HepG2 (cell line): ENCODE measurements around the gene COG4. TPM values are rescaled to one million over a fixed set of nuclear protein-coding genes. Genes with fewer than 3 reads are reported as not detected.

Experiments
- CBX2 ChIP-seq, 2 experiments: fragments of 200-600 bp in 1 of 2; sonication (generic); formaldehyde crosslinking in 1 of 2; IDR thresholded peaks; 2 replicates each; pipeline versions ENCODE4 v1.7.0 to v1.8.1; 2018 to 2022; ENCODE audit warnings: low read depth in 2 of 2, low read length in 1 of 2, mild to moderate bottlenecking in 1 of 2, missing genetic modification reagents in 1 of 2
- GABPA ChIP-seq, 2 experiments: IDR thresholded peaks; 2 replicates each; pipeline ENCODE4 v1.6.1; 2011 to 2016; ENCODE audit warnings: low read depth in 2 of 2, low read length in 1 of 2, missing biosample characterization in 1 of 2, missing genetic modification characterization in 1 of 2
- MED8 ChIP-seq: sonication (generic); formaldehyde crosslinking; IDR thresholded peaks from 2 replicates; pipeline ENCODE4 v1.8.1; 2023; ENCODE audit warnings: mild to moderate bottlenecking, missing genetic modification reagents; ENCODE audit not compliant: insufficient replicate concordance
- MYPOP ChIP-seq: sonication (generic); formaldehyde crosslinking; IDR thresholded peaks from 2 replicates; pipeline ENCODE4 v1.8.1; 2023; ENCODE audit warnings: mild to moderate bottlenecking, moderate library complexity, missing genetic modification reagents
- NRL ChIP-seq: sonication (generic); formaldehyde crosslinking; IDR thresholded peaks from 2 replicates; pipeline ENCODE4 v1.5.0; 2020; ENCODE audit warnings: missing genetic modification reagents, mild to moderate bottlenecking, moderate library complexity, borderline replicate concordance
- RARA ChIP-seq: IDR thresholded peaks from 2 replicates; pipeline ENCODE4 v1.6.1; 2016; ENCODE audit warnings: missing genetic modification reagents, missing compliant biosample characterization
- REL ChIP-seq: sonication (generic); formaldehyde crosslinking; conservative IDR thresholded peaks from 2 replicates; pipeline ENCODE4 v1.8.0; 2022; ENCODE audit warnings: mild to moderate bottlenecking, missing genetic modification reagents, moderate library complexity
- RORA ChIP-seq: sonication (generic); formaldehyde crosslinking; IDR thresholded peaks from 2 replicates; pipeline ENCODE4 v1.5.0; 2020; ENCODE audit warnings: mild to moderate bottlenecking, missing genetic modification reagents, moderate library complexity
- ZNF232 ChIP-seq: sonication (generic); formaldehyde crosslinking; IDR thresholded peaks from 2 replicates; pipeline ENCODE4 v1.4.0; 2020; ENCODE audit warnings: missing genetic modification reagents, borderline replicate concordance
- ZNF234 ChIP-seq: sonication (generic); formaldehyde crosslinking; conservative IDR thresholded peaks from 2 replicates; pipeline ENCODE4 v1.5.1; 2020; ENCODE audit warnings: mild to moderate bottlenecking, missing genetic modification reagents
- ZNF720 ChIP-seq: sonication (generic); formaldehyde crosslinking; IDR thresholded peaks from 2 replicates; pipeline ENCODE4 v1.4.0; 2020; ENCODE audit warnings: missing genetic modification reagents
- polyA plus RNA-seq, 8 experiments: library from polyadenylated mRNA; depleted of rRNA in 3 of 8; stranded (reverse) in 7 of 8; unstranded in 1 of 8; fragments of >200 nt; fragmentation: Illumina TruSeq in 4 of 8; extraction: Trizol in 4 of 8; gene quantifications; 2 replicates each; pipeline versions ENCODE4 v1.2.1 to v1.2.3, GENCODE V29; 2011 to 2016; ENCODE audit warnings: low read depth in 4 of 8, missing spikeins in 1 of 8, mixed read lengths in 1 of 8; ENCODE audit not compliant: insufficient read depth in 1 of 8
- total RNA-seq, 5 experiments: library from RNA; depleted of rRNA; stranded (reverse); fragments of >200 nt; fragmentation: Illumina TruSeq; extraction: Trizol; gene quantifications; 2 replicates each; pipeline ENCODE4 v1.2.3, GENCODE V29; 2016; ENCODE audit warnings: low read depth in 1 of 5
- TF ChIP-seq, protein P1 (sequence below): sonication (generic); formaldehyde crosslinking; IDR thresholded peaks from 2 replicates; pipeline ENCODE4 v1.4.0; 2020; ENCODE audit warnings: mild to moderate bottlenecking, missing genetic modification reagents
- TF ChIP-seq, protein P2 (sequence below): sonication (generic); formaldehyde crosslinking; IDR thresholded peaks from 2 replicates; pipeline ENCODE4 v1.8.1; 2023; ENCODE audit warnings: mild to moderate bottlenecking, missing genetic modification reagents
- TF ChIP-seq, protein P3 (sequence below): sonication (generic); formaldehyde crosslinking; IDR thresholded peaks from 2 replicates; pipeline ENCODE4; 2020; ENCODE audit warnings: missing genetic modification reagents, mild to moderate bottlenecking, borderline replicate concordance
- TF ChIP-seq, protein P4 (sequence below): fragments of 450-650 bp; IDR thresholded peaks from 2 replicates; pipeline ENCODE4 v1.6.1; 2017
- TF ChIP-seq, protein P5 (sequence below): sonication (generic); formaldehyde crosslinking; IDR thresholded peaks from 2 replicates; pipeline ENCODE4 v1.8.0; 2022; ENCODE audit warnings: mild to moderate bottlenecking, missing genetic modification reagents, moderate library complexity

COG4 gene
- total and polyA plus RNA-seq, 2 of the 13 experiments (the other 11 are each of a cell fraction or from before 2014, with no cell fraction given), result 51.1 to 73.8 TPM

- TF ChIP-seq, protein P1, sequence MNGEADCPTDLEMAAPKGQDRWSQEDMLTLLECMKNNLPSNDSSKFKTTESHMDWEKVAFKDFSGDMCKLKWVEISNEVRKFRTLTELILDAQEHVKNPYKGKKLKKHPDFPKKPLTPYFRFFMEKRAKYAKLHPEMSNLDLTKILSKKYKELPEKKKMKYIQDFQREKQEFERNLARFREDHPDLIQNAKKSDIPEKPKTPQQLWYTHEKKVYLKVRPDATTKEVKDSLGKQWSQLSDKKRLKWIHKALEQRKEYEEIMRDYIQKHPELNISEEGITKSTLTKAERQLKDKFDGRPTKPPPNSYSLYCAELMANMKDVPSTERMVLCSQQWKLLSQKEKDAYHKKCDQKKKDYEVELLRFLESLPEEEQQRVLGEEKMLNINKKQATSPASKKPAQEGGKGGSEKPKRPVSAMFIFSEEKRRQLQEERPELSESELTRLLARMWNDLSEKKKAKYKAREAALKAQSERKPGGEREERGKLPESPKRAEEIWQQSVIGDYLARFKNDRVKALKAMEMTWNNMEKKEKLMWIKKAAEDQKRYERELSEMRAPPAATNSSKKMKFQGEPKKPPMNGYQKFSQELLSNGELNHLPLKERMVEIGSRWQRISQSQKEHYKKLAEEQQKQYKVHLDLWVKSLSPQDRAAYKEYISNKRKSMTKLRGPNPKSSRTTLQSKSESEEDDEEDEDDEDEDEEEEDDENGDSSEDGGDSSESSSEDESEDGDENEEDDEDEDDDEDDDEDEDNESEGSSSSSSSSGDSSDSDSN (CRISPR knock-in tag), result peak; percentile 49
- TF ChIP-seq RORA (no peak), ZNF234 (CRISPR knock-in tag) (0 out of 2 replicates have a peak, but pooled peaks have one; percentile 18), RARA (CRISPR knock-in tag) (peak; percentile 8; the same call in 1 of the 2 replicates), REL (peak; percentile 1; the same call in 1 of the 2 replicates), ZNF720 (CRISPR knock-in tag) (0 out of 2 replicates have a peak, but pooled peaks have one; percentile 73), NRL (CRISPR knock-in tag) (peak; percentile 32; the same call in 1 of the 2 replicates), GABPA (IDR thresholded peaks at IDR 0.05; ENCODE audit: low read depth, low read length) (no peak), GABPA (CRISPR knock-in tag; IDR thresholded peaks at IDR 0.05; ENCODE audit: low read depth) (peak; percentile 86), MYPOP (CRISPR knock-in tag) (peak; percentile 90), MED8 (CRISPR knock-in tag) (peak; percentile 82), CBX2 (IDR thresholded peaks at IDR 0.05; ENCODE audit: low read depth, low read length) (no peak), CBX2 (CRISPR knock-in tag; IDR thresholded peaks at IDR 0.05; ENCODE audit: low read depth) (no peak; the same call in 1 of the 2 replicates), ZNF232 (CRISPR knock-in tag) (no peak; the same call in 1 of the 2 replicates)
- TF ChIP-seq, protein P2, sequence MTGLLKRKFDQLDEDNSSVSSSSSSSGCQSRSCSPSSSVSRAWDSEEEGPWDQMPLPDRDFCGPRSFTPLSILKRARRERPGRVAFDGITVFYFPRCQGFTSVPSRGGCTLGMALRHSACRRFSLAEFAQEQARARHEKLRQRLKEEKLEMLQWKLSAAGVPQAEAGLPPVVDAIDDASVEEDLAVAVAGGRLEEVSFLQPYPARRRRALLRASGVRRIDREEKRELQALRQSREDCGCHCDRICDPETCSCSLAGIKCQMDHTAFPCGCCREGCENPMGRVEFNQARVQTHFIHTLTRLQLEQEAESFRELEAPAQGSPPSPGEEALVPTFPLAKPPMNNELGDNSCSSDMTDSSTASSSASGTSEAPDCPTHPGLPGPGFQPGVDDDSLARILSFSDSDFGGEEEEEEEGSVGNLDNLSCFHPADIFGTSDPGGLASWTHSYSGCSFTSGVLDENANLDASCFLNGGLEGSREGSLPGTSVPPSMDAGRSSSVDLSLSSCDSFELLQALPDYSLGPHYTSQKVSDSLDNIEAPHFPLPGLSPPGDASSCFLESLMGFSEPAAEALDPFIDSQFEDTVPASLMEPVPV (CRISPR knock-in tag), result peak; percentile 63
- TF ChIP-seq, protein P3, sequence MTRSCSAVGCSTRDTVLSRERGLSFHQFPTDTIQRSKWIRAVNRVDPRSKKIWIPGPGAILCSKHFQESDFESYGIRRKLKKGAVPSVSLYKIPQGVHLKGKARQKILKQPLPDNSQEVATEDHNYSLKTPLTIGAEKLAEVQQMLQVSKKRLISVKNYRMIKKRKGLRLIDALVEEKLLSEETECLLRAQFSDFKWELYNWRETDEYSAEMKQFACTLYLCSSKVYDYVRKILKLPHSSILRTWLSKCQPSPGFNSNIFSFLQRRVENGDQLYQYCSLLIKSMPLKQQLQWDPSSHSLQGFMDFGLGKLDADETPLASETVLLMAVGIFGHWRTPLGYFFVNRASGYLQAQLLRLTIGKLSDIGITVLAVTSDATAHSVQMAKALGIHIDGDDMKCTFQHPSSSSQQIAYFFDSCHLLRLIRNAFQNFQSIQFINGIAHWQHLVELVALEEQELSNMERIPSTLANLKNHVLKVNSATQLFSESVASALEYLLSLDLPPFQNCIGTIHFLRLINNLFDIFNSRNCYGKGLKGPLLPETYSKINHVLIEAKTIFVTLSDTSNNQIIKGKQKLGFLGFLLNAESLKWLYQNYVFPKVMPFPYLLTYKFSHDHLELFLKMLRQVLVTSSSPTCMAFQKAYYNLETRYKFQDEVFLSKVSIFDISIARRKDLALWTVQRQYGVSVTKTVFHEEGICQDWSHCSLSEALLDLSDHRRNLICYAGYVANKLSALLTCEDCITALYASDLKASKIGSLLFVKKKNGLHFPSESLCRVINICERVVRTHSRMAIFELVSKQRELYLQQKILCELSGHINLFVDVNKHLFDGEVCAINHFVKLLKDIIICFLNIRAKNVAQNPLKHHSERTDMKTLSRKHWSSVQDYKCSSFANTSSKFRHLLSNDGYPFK (CRISPR knock-in tag), result no peak; the same call in 1 of the 2 replicates
- TF ChIP-seq, protein P4, sequence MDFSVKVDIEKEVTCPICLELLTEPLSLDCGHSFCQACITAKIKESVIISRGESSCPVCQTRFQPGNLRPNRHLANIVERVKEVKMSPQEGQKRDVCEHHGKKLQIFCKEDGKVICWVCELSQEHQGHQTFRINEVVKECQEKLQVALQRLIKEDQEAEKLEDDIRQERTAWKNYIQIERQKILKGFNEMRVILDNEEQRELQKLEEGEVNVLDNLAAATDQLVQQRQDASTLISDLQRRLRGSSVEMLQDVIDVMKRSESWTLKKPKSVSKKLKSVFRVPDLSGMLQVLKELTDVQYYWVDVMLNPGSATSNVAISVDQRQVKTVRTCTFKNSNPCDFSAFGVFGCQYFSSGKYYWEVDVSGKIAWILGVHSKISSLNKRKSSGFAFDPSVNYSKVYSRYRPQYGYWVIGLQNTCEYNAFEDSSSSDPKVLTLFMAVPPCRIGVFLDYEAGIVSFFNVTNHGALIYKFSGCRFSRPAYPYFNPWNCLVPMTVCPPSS, result no peak
- TF ChIP-seq, protein P5, sequence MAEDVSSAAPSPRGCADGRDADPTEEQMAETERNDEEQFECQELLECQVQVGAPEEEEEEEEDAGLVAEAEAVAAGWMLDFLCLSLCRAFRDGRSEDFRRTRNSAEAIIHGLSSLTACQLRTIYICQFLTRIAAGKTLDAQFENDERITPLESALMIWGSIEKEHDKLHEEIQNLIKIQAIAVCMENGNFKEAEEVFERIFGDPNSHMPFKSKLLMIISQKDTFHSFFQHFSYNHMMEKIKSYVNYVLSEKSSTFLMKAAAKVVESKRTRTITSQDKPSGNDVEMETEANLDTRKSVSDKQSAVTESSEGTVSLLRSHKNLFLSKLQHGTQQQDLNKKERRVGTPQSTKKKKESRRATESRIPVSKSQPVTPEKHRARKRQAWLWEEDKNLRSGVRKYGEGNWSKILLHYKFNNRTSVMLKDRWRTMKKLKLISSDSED, result no peak; the same call in 1 of the 2 replicates
Measured at GRCh38 chr16:70523743-70524398, 517 bp upstream of the COG4 start, which contains the start of gene SF3B3 (continued).
